Lower lobe of right lung (tissue), 2 donors: ENCODE data around the gene ADAMTSL1. TPM values are rescaled to one million over a fixed set of nuclear protein-coding genes. Genes with fewer than 3 reads are reported as not detected.

ENCODE experiments used
- ATAC-seq, 2 donors: fragments of 200-7000 bp; cut with Tn5 transposase; one replicate each; pipeline ENCODE4 v1.9.1; 2020 to 2022; ENCODE audit warnings: mild to moderate bottlenecking in 2 of 2, moderate library complexity in 2 of 2
- DNase-seq: peaks from one replicate; pipeline ENCODE4 v3.0.0-alpha.2; 2020
- H3K27ac ChIP-seq: fragments of 200-600 bp; one replicate; pipeline ENCODE4 v1.8.0; 2022
- H3K27me3 ChIP-seq: fragments of 200-600 bp; one replicate; pipeline ENCODE4 v1.8.0; 2022; ENCODE audit warnings: low read depth
- H3K36me3 ChIP-seq: fragments of 200-600 bp; one replicate; pipeline ENCODE4 v1.8.0; 2022; ENCODE audit warnings: mild to moderate bottlenecking
- H3K4me1 ChIP-seq: fragments of 200-600 bp; one replicate; pipeline ENCODE4 v1.8.0; 2022
- H3K4me3 ChIP-seq: fragments of 200-600 bp; one replicate; pipeline ENCODE4 v1.8.0; 2022; ENCODE audit warnings: mild to moderate bottlenecking
- H3K9me3 ChIP-seq: fragments of 200-600 bp; one replicate; pipeline ENCODE4 v1.8.0; 2022
- intact Hi-C: fragments of 100-400 bp; cut with DNase I; formaldehyde crosslinking; loops from one replicate; pipeline ENCODE4 v1.11.0; 2022
- total RNA-seq: library from RNA; stranded (reverse); fragmentation: NEBNext Ultra II Directional; extraction: Animal tissue kit (Norgen Biotek cat#: 25700); gene quantifications from one replicate; pipeline ENCODE4 v1.2.1, GENCODE V29; 2021
- TF ChIP-seq, protein P1 (sequence below): fragments of 200-600 bp; IDR thresholded peaks from one replicate; pipeline ENCODE4 v1.8.0; 2022; ENCODE audit warnings: antibody characterized with exemption, mild to moderate bottlenecking
- donor health status: DM: no; HTN: yes; CAD: no; lungs with severe emphysema.

ADAMTSL1 gene
- total RNA-seq, 1 donor from 2014 or later, result 3.7 TPM

DNA sequence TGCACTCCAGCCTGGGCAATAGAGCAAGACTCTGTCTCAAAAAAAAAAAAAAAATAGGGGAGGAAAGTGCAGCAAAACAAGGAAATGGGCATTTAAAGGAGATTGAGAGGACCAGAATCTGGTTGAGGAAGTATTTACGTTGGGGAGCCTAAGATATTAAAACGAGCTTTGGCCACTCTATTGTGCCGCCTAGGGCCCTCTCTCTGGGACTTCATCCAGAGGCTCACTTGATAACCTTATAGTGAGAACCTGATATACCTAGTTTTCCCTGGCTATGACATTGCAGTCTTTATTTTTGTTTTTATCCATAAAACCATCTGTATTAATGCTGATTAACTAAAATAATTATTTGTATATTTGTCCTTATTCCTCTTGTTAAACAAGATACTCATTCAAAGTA, 345.5 kb downstream of the ADAMTSL1 start:
- Histone ChIP-seq H3K4me3 (no peak overlapping the region), H3K9me3 (no peaks in the 10 kb centered on the region), H3K27ac (no peak overlapping the region), H3K27me3 (no peaks in the 10 kb centered on the region), H3K36me3 (no peaks in the 10 kb centered on the region), H3K4me1 (no peaks in the 10 kb centered on the region)
- ATAC-seq, result no peak
- TF ChIP-seq, protein P1, sequence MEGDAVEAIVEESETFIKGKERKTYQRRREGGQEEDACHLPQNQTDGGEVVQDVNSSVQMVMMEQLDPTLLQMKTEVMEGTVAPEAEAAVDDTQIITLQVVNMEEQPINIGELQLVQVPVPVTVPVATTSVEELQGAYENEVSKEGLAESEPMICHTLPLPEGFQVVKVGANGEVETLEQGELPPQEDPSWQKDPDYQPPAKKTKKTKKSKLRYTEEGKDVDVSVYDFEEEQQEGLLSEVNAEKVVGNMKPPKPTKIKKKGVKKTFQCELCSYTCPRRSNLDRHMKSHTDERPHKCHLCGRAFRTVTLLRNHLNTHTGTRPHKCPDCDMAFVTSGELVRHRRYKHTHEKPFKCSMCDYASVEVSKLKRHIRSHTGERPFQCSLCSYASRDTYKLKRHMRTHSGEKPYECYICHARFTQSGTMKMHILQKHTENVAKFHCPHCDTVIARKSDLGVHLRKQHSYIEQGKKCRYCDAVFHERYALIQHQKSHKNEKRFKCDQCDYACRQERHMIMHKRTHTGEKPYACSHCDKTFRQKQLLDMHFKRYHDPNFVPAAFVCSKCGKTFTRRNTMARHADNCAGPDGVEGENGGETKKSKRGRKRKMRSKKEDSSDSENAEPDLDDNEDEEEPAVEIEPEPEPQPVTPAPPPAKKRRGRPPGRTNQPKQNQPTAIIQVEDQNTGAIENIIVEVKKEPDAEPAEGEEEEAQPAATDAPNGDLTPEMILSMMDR, result no peak
- DNase-seq, result no peak
- intact Hi-C loops, result no loop called here

DNA sequence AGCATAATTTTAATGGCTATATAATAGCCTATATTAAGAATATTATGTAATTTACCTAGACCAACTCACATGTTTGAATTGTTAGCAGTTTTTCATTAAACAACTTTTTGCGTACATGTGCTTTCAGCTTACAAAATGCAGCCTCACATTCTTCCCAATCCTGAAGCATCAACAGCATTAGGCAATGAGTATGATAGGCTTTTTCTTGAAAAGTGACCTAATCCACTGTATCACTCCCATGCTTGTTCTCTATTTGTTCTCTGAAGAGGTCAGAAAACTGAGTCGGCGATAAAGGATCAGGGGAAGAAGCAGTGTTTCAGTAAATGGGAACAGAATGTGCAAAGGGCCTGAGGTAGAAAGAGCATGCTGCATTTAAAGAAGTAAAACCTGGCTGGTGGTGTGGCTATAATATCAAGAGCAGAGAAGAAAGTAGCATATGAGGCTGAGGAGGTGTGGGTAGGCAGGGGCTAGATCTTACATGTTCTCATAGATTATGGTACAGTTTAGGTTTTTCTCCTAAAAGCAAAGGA, 346.7 kb downstream of the ADAMTSL1 start:
- ATAC-seq, result no peak
- H3K27ac ChIP-seq, result no peak overlapping the region
- H3K9me3 ChIP-seq, result no peaks in the 10 kb centered on the region
- H3K4me3 ChIP-seq, result no peak overlapping the region
- TF ChIP-seq, protein P1, result no peak
- no peaks in the 10 kb centered on the region for H3K4me1 ChIP-seq
- DNase-seq, result no peak
- no peaks in the 10 kb centered on the region for H3K36me3 ChIP-seq
- H3K27me3 ChIP-seq, result no peaks in the 10 kb centered on the region
- intact Hi-C loops, result no loop called here

DNA sequence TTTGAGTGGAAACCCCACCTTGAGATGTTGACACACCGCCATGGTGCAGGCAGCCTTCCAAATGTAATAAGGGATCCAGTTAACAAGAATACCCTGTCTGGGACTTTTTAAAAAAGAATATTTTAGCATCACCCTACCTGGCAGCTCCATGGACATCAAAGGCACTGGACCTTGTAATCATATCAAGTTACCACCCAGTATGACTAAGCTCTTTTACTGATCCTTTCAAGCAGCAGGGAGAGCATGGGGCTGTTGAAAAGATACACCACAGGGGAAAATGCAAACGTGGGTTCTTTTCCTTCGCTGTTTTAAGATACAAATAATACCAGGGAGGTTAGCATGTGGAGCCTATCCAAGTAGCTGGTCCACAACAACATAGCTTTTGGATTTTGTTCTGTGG, 347.8 kb downstream of the ADAMTSL1 start:
- ATAC-seq (no peak), DNase-seq (no peak)
- Histone ChIP-seq H3K27me3 (no peaks in the 10 kb centered on the region), H3K4me3 (no peak overlapping the region), H3K27ac (no peak overlapping the region), H3K4me1 (no peaks in the 10 kb centered on the region), H3K36me3 (no peaks in the 10 kb centered on the region), H3K9me3 (no peaks in the 10 kb centered on the region)
- intact Hi-C loops, result no loop called here
- TF ChIP-seq, protein P1, result no peak

DNA sequence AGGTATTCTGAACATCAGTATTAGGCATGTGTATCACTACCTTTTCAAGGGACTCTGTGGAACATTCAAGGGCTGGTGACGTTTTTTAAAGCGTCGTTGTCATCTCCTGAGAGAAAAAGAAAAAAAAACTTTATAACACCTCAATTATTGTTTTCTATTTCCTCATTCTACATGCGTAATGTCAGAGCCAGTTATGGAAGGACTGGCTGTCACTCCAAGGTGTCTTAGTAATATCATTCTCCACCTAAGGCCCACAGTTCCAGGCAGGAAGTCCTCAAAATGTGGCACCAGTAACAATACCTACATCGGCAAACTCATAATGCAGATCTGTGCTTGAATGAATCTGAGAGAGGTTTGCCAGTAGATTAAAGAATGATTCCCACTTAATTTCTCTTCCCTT, 348.9 kb downstream of the ADAMTSL1 start:
- TF ChIP-seq, protein P1, result no peak
- Histone ChIP-seq H3K27me3 (no peaks in the 10 kb centered on the region), H3K27ac (no peak overlapping the region), H3K4me1 (no peaks in the 10 kb centered on the region), H3K9me3 (no peaks in the 10 kb centered on the region), H3K36me3 (no peaks in the 10 kb centered on the region), H3K4me3 (no peak overlapping the region)
- DNase-seq (no peak), ATAC-seq (no peak)
- intact Hi-C loops, result no loop called here

DNA sequence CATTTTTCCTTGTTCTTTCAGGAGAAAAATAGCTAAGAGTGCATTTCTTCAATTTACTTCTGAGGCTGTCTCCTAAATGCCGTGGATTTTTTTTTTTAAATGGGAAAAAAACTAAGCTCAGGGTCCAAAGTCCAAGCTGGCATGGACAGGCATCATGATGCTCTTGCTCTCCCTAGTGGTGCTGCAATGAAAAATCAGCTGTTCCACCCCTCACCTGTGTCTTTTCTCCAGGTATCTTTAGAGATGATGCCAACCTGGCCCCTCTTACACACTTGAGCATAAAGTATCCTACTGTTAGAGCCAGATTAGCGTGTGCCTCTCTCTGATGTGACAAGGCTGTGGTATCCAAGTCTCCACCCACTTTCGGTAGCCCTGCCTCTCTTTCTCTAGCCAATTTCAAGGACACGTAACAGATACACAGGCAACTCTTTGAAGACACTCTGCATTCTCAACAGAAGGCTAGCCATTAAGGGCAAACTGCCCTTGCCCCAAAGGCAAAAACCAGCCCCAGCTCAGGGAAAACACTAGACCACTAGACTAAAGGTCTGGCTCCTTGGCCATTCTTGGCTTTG, 350.2 kb downstream of the ADAMTSL1 start:
- no peak overlapping the region for H3K27ac ChIP-seq
- H3K9me3 ChIP-seq, result no peaks in the 10 kb centered on the region
- DNase-seq, result no peak
- intact Hi-C loops, result no loop called here
- H3K4me3 ChIP-seq, result no peak overlapping the region
- TF ChIP-seq, protein P1, result no peak
- no peak for ATAC-seq
- H3K4me1 ChIP-seq, result no peaks in the 10 kb centered on the region
- H3K36me3 ChIP-seq, result no peaks in the 10 kb centered on the region
- no peaks in the 10 kb centered on the region for H3K27me3 ChIP-seq
